GM19438 (cell line): ENCODE measurements around the gene SULT4A1.

Source experiments
- ATAC-seq: cut with Tn5 transposase; IDR thresholded peaks from one replicate; pipeline ENCODE4 v1.9.1; 2021; ENCODE audit warnings: low read depth; ENCODE audit not compliant: unreplicated experiment

Gene SULT4A1

DNA sequence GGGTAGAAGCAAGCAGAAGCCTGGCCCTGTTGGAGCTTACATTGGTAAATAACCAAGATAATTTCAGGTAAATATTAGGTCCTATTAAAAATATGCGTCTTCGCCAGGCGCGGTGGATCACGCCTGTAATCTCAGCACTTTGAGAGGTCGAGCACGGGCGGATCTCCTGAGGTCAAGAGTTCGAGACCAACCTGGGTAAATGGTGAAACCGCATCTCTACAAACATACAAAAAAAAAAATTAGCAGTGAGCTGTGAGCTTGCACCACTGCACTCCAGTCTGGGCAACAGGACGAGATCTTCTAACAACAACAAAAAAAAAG is 529 bp upstream of the SULT4A1 start:
- no peak for ATAC-seq

GRCh38 chr22:43861529-43861928 is 784 bp downstream of the SULT4A1 start:
- no peak for ATAC-seq

GRCh38 chr22:43860831-43861230 is 1.5 kb downstream of the SULT4A1 start:
- ATAC-seq = no peak

- no peak for ATAC-seq
Measured at GRCh38 chr22:43860126-43860525, 2.2 kb downstream of the SULT4A1 start.

DNA sequence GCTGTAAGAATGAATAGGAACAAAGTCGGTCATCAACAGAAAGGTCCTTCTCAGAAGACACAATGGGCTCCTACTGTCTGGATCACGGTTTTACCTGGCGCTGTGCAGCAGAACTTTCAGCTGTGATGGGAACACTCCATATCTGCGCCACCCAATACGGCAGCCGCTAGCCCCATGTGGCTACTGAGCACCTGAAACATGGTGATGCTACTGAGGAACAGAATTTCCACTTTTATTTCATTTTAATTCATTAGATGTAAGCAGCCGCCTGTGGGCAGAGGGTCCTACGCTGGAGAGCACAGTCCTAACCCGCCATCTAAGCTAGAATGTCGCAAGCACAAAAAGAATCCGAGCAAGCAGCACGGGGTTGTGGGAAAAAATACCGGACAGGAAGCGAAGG is 2.7 kb downstream of the SULT4A1 start:
- no peak for ATAC-seq

- ATAC-seq = no peak
Measured at GRCh38 chr22:43859176-43859575, 3.1 kb downstream of the SULT4A1 start.

DNA sequence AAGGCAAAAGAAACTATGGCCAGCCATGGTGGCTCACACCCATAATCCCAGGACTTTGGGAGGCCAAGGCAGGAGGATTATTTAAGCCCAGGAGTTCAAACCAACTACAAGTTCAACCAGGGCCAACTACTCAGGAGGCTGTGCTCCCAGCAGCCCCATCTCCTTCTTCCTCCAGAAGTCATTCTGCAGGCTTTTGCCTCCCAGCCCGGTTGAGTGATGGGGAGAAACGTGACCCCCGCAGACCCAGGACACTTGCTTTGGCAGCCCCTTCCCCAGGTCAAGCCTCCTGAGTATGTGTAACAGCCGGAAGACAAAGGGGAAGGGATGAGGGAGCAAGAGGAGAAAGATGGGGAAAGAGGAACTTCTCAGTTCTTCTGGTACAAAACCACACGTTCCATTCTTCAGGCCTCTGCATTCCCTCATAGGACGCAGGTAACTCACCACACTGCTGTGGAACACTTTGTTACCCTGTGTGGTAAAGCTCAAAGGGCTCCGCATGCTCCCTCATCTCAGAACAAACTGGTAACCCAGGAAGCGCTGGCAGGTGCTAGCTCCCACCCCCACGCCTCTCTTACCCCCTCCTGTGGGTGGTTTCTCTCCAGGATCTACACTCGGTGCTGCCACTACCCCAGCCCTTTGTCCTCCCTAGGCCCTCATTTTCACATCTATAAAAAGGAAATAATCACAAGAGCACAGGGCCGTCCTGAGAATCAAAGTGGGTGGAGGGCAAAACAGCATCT is 4.0 kb downstream of the SULT4A1 start:
- ATAC-seq = no peak

DNA sequence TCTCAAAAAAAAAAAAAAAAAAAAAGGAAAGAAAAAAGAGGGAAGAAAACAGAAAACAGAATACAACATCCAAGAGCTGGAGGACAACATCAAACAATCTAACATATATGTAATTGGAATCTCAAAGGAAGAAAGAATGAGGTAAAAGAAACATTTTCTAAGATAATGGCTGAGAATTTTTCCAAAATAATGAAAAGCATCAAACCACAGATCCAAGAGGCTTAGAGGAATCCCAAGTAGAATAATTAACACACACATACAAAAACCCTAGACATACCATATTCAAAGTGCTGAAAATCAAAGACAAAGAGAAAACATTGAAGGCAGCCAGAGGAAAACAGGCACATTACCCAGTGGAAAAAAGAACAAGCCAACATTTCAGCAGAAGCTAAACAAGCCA is 4.9 kb downstream of the SULT4A1 start:
- no peak for ATAC-seq

- ATAC-seq = no peak
Measured at GRCh38 chr22:43855431-43855830, 6.9 kb downstream of the SULT4A1 start.

DNA sequence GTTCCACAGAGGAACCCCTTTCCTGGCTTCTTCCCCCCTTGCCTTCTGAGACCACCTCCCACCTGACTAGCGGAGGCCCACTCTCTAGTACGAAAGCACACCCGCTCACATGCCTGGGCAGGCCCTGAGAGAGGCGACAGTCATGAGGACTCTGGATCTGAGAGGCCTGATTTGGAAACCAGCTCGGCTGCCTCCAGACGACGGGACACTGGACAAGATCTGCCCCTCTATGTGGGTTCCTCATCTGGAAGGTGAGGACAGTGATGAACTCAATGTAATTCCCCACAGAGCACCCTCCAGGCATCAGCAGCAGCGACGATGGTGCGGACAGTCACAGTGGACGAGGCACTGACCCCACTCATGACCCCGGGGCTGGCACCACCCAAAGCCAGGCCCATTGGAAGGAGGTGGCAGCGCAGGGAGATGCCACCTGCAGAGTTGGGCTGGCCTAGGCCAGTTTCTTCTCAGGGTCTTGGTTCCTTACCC is 7.5 kb downstream of the SULT4A1 start:
- no peak for ATAC-seq

- ATAC-seq = no peak
Measured at GRCh38 chr22:43854121-43854785, 8.1 kb downstream of the SULT4A1 start.

DNA sequence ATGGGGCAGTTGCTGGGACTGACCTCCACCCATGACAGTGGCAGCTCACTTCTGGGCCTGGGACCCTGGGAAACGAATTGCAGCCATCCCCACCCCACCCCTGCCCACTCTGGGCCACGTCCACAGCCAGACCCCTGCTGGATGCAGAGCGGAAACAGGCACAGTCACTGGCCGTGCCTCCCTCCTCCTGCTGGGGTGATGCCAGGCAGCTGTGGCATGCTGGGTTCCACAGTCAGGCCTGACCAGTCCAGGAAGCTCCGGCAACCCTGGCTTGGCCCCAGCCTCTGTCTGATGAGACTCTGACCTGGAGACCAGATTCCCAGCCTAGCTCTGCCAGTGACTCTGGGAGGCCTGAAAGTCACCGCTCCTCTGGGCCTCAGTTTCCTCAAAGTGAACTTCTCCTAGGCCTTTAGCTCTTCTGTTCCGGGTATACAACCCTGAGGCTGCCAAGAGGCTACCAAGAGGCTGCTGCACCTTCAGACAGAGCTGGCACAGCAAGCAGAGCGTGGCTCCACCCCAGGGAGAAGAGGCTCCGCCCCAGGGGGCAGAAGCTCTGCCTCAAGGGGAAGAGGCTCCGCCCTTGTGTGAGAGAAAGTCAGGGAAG is 8.9 kb downstream of the SULT4A1 start:
- ATAC-seq = no peak

DNA sequence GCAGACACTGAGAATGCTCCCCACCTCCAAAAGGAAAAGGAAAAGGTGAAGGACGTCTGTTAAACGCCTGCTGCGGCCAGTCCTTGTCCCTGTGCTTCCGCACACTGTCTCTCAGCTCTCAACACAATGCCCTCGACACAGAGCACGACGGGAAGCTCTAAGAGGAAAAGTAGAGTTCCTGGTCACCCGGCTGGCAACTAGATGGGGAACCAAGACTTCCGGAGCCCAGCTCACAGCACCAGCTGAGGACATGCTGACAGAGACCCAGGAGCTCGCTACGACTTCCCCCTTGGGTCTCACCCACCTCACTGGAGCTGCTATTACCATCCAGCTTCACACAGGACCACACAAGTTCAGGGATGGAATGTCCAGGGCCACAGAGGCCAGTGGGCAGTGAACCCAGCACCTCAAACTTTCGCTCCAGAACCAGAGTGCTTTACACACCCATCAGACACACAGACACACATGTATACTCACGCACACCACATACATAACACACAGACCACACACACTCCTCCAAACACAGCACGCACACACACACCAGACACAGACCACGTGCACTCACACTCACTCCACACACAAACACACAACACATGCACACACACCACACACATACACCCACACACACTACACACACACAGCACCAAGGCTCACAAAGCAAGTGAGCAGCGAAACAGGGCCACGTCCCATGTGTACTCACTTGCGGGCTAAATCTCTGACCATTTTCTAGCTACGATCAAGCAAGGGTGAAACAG is 9.6 kb downstream of the SULT4A1 start:
- ATAC-seq = no peak

GRCh38 chr22:43851979-43852307 is 10.4 kb downstream of the SULT4A1 start:
- no peak for ATAC-seq

- ATAC-seq = no peak
Measured at GRCh38 chr22:43851058-43851978, 11.0 kb downstream of the SULT4A1 start.

GRCh38 chr22:43850529-43850928 is 11.8 kb downstream of the SULT4A1 start:
- ATAC-seq = no peak

DNA sequence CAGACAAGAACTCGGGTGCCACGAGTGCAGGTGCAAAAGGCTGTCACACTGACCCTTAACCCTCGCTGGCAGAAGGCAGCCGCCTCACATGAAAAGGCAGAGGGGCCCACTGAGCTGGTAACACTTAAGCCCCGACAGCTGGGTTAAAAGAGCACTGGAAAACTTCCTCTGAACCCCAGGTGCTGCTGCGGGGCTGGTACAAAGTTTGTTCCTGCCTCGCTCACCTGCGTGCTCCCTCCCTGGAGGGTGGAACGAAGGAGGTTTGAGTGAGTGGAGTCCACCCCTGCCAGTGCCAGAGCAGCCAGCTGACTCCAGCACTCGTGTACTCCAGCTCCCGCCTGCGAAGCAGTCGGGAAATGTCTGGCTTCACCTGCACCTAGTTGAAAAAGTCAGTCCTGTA is 12.6 kb downstream of the SULT4A1 start:
- no peak for ATAC-seq

DNA sequence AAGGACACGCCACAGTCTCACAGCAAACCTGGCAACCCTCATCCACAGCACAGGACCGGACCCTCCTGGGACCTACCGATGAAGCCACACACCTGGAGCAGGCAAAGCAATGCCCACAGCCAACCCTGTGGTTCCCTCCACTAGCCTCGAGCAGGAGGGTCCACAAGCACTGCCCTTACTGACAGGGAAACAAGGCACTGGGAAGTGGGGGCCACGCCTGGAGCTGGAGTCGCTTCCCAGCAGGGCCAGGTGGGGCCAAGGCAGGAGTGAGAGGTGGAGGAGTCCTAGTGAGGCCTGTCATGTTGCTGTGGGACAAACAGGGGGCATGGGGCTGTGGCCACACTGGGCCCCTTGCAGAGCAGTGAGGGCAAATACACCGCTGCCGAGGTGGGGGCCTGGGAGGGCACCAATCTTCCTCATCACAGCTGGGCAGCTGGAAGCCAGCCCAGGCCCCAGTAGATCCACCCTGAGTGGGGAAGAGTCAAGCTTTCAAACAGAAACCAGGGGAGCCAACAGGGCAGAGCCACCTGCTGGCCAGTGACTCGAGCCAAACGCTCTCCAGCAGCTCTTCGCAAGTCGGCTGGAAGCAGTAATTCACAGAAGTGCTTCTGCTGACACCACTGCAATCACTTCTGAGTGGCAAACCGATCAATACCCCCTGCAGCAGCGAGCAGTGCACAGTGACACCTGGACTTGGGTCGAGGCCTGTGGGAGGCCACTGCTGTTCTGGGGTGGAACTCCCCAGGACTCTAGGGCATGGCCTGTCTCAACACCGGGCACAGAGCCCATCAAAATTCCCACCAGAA is 13.7 kb downstream of the SULT4A1 start:
- no peak for ATAC-seq
